GM12878 (cell line): ENCODE measurements around the gene TMX4. TPM values are rescaled to one million over a fixed set of nuclear protein-coding genes. Genes with fewer than 3 reads are reported as not detected.
A peak's percentile ranks its signal among the peaks of the same experiment; 100 is the strongest.

ENCODE experiments used
- CHD4 ChIP-seq: fragments of 200-600 bp; sonication (generic); IDR thresholded peaks from 2 replicates; pipeline ENCODE4 v1.6.1; 2016; ENCODE audit warnings: mild to moderate bottlenecking
- MAX ChIP-seq: IDR thresholded peaks from 2 replicates; pipeline ENCODE4 v1.6.1; 2012; ENCODE audit warnings: low read depth, low read length, improper control_type of control experiment
- RB1 ChIP-seq: fragments of 450-650 bp; formaldehyde crosslinking; IDR thresholded peaks from 2 replicates; pipeline ENCODE4 v1.6.1; 2017; ENCODE audit warnings: mild to moderate bottlenecking, borderline replicate concordance
- RCOR1 ChIP-seq: conservative IDR thresholded peaks from 2 replicates; pipeline ENCODE4 v1.6.1; 2012; ENCODE audit warnings: low read depth, low read length, improper control_type of control experiment
- SUZ12 ChIP-seq: fragments of 200-600 bp; sonication (generic); IDR thresholded peaks from one replicate; pipeline ENCODE4 v1.6.1; 2018; ENCODE audit warnings: antibody characterized with exemption, mild to moderate bottlenecking; ENCODE audit not compliant: unreplicated experiment
- YBX1 ChIP-seq: fragments of 450-650 bp; IDR thresholded peaks from 2 replicates; pipeline ENCODE4 v1.6.1; 2016; ENCODE audit warnings: antibody characterized with exemption
- ZNF207 ChIP-seq: fragments of 450-650 bp; IDR thresholded peaks from 2 replicates; pipeline ENCODE4 v1.6.1; 2014; ENCODE audit warnings: antibody characterized with exemption, mild to moderate bottlenecking, borderline replicate concordance
- ZNF687 ChIP-seq: fragments of 450-650 bp; IDR thresholded peaks from 2 replicates; pipeline ENCODE4 v1.6.1; 2017; ENCODE audit warnings: mild to moderate bottlenecking, moderate library complexity
- polyA plus RNA-seq, 11 experiments: library from polyadenylated mRNA; depleted of rRNA in 4 of 11; unstranded in 6 of 11; stranded (reverse) in 5 of 11; fragments of >200 nt; fragmentation: Nextera tagmentation in 4 of 11; fragmentation: Illumina TruSeq in 1 of 11; extraction: Ambion mirVana in 4 of 11; extraction: Trizol in 1 of 11; gene quantifications; 1 replicate in 1 of 11; 2 replicates in 10 of 11; pipeline versions ENCODE4 v1.2.1 to v1.2.3, GENCODE V29; 2011 to 2016; ENCODE audit warnings: inconsistent platforms in 2 of 11, missing spikeins in 2 of 11, low read depth in 1 of 11
- total RNA-seq, 4 experiments: library from RNA; depleted of rRNA in 3 of 4; stranded (reverse); fragments of >200 nt in 3 of 4; fragmentation: Illumina TruSeq in 1 of 4; extraction: Trizol in 1 of 4; gene quantifications; 2 replicates each; pipeline versions ENCODE4 v1.2.1 to v1.2.3, GENCODE V29; 2013 to 2021
- TF ChIP-seq, protein P1 (sequence below): fragments of 450-650 bp; formaldehyde crosslinking; IDR thresholded peaks from 2 replicates; pipeline ENCODE4 v1.5.0; 2022; ENCODE audit warnings: mild to moderate bottlenecking, missing genetic modification characterization

TMX4 gene
- total and polyA plus RNA-seq, 10 of the 15 experiments (the other 5 are each of a cell fraction or from before 2014, with no cell fraction given): 3.9 to 19.9 (median 11.1) TPM

- TF ChIP-seq, protein P1, sequence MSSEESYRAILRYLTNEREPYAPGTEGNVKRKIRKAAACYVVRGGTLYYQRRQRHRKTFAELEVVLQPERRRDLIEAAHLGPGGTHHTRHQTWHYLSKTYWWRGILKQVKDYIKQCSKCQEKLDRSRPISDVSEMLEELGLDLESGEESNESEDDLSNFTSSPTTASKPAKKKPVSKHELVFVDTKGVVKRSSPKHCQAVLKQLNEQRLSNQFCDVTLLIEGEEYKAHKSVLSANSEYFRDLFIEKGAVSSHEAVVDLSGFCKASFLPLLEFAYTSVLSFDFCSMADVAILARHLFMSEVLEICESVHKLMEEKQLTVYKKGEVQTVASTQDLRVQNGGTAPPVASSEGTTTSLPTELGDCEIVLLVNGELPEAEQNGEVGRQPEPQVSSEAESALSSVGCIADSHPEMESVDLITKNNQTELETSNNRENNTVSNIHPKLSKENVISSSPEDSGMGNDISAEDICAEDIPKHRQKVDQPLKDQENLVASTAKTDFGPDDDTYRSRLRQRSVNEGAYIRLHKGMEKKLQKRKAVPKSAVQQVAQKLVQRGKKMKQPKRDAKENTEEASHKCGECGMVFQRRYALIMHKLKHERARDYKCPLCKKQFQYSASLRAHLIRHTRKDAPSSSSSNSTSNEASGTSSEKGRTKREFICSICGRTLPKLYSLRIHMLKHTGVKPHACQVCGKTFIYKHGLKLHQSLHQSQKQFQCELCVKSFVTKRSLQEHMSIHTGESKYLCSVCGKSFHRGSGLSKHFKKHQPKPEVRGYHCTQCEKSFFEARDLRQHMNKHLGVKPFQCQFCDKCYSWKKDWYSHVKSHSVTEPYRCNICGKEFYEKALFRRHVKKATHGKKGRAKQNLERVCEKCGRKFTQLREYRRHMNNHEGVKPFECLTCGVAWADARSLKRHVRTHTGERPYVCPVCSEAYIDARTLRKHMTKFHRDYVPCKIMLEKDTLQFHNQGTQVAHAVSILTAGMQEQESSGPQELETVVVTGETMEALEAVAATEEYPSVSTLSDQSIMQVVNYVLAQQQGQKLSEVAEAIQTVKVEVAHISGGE (CRISPR knock-in tag): no peak
- TF ChIP-seq CHD4 (no peak), ZNF687 (peak; percentile 72), MAX (peak; percentile 40), RB1 (peak; percentile 80; the same call in 1 of the 2 replicates), ZNF207 (peak; percentile 72), YBX1 (no peak), RCOR1 (no peak), SUZ12 (no peak)
Observed at GRCh38 chr20:8019246-8019997, at the start of gene TMX4 (continued).
